Sciatic nerve (tissue), 2 donors: ENCODE results near the gene GPC3. TPM values are rescaled to one million over a fixed set of nuclear protein-coding genes. Genes with fewer than 3 reads are reported as not detected.
A peak's percentile ranks its signal among the peaks of the same experiment; 100 is the strongest.
"Not testable (repeated sequence)": the region's sequence is repeated elsewhere in the genome, so short reads cannot be mapped to it uniquely, and the experiment has no call there.

Source experiments
- ATAC-seq: fragments of 200-7000 bp; cut with Tn5 transposase; one replicate; pipeline ENCODE4 v1.9.1; 2020; ENCODE audit warnings: mild to moderate bottlenecking, moderate library complexity
- DNase-seq: peaks from one replicate; pipeline ENCODE4 v3.0.0-alpha.2; 2020; ENCODE audit warnings: low spot score
- intact Hi-C: fragments of 100-400 bp; cut with DNase I; formaldehyde crosslinking; loops from one replicate; pipeline ENCODE4 v1.14.2; 2022
- total RNA-seq: library from RNA; stranded (reverse); fragmentation: NEBNext Ultra II Directional; extraction: Animal tissue kit (Norgen Biotek cat#: 25700); gene quantifications from one replicate; pipeline ENCODE4 v1.2.1, GENCODE V29; 2021
- donor health status: DM: no; HTN: no; CAD: no.
- donor health status: DM: no; HTN: no; CAD: no.

GPC3 gene
- total RNA-seq, 1 donor from 2014 or later = 84.2 TPM

DNA sequence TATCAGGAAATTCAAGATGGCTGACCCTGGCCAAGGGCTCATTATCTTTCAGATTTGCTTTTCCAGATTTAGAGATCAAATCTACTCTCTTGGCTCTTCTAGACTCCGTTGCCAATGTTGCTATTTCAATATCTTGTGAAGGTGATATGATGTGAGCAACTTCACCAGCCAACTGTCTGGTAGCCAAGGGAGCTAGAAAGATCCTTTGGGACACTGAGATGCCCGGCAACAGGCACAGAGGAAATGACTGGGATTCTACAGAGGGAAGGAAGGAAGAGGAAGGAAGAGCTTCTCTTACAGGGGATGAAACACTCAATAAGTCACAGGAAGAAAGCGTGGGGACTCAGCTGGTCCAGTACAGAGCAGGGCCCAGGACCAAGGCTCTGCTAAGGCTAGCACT, 448.3 kb downstream of the GPC3 start:
- DNase-seq = no peak
- intact Hi-C loops = no loop called here
- ATAC-seq = no peak

DNA sequence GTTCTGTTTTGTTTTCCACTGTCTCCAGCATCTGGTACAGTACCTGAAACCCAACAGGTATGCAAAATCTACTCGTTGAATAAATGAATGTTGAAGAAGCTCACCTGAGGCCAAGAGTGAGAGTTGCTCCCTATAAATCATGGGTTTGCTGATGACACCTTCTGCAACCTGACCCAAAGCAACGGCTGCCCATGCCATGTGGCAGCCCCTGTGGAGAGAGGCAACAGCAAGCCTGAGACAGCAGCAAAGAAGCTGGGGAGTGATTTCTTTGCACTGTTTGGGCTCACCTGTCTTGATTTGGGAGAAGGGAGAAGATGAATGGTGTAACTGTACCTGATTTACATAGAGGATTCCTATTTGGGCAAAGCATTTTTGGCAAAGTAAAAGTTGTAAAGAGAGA, 450.3 kb downstream of the GPC3 start:
- intact Hi-C loops = no loop called here
- DNase-seq (no peak), ATAC-seq (no peak)

DNA sequence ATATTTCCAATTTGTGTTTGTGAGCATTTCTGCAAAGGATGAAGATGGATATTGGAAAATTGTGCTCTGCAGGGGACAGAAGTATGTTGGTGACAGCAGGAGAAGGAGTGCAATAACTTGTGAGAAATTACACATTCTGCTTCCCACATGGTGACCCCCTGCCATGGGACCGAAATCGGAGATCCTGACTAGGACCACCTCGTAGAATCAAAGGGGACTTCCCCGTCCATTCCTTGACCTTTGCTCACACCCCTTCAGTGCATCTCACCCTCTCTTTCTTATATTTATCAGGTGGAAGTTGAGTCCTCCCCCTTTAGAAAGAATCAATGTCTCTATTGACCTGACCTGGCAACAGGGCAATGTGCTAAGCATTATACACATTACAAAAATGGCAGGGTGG, 451.2 kb downstream of the GPC3 start:
- intact Hi-C loops = no loop called here
- DNase-seq = no peak
- ATAC-seq = no peak

DNA sequence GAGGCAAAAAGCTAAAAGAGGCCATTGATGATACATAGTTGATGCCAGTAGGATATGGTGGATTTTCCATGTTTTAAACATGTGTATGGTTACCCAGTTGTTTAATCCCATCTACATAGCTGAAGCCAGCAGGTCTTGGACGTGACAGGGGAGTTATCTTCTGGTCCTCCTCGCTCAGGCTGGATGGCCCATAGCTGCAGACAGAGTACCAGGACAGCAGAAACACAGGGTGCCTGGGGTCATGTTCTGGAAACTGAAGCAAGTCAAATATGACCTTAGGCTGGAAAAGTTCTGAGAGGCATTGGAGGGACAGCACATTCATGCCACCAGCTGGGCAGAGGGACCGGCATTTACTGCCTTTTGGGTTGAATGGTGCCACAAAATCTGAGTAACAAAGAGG, 452.1 kb downstream of the GPC3 start:
- intact Hi-C loops = no loop called here
- no peak for DNase-seq
- no peak for ATAC-seq

DNA sequence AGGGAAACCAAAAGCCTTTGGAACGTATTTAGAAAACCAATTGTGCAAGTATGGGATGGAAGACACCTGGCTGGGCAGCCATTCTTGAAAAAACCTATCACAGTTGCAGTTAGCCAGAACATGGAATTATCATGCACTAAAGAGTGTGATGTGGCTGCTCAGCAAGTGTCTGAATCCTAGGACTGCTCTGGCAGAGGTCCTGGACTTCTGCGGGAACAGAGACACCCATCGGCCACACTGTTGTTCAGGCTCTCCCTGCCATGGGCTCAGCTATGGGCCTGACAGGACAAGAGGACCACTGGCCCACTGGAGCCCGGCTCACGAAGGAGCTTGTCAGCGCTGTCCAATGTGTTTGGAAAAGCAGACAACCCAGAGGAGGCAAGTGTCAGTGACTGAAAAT, 454.4 kb downstream of the GPC3 start:
- ATAC-seq (no peak), DNase-seq (no peak)
- intact Hi-C loops = no loop called here

DNA sequence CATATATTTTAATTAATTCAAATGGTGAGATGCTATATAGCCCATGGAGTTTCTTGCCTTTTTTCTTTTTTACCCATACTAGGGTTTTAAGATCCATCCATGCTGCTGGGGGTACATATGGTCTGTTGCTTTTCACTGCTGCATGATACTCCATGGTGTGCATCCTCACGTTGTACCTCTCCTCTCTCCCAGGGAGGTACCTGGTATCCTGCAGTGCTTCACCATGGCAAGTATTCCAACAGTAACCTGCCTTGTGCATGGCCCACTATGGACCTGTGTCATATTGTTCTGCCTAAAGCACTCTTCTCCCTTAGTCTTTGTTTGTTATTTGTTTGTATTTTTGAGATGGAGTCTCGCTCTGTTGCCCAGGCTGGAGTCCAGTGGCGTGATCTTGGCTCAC, 455.8 kb downstream of the GPC3 start:
- DNase-seq = no peak
- intact Hi-C loops = no loop called here
- ATAC-seq = no peak

DNA sequence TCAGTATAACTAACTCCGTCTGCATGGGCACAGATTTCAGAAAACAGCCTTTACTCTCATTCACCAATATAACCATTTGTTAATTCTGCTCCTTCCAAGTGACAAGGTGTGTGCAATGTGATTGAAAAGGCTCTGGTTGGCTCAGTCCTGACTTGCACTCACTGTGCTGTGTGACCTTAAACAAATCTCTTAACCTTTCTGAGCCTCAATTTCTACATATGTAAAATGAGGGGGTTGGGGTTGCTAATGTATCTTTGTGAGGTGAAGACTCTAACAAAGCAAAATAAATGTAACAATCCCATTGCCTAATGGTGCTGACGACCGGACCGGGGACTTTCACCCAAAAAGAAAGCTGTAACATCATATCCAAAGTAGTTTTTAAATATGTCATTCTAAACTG, 457.6 kb downstream of the GPC3 start:
- no peak for ATAC-seq
- intact Hi-C loops = no loop called here
- no peak for DNase-seq

DNA sequence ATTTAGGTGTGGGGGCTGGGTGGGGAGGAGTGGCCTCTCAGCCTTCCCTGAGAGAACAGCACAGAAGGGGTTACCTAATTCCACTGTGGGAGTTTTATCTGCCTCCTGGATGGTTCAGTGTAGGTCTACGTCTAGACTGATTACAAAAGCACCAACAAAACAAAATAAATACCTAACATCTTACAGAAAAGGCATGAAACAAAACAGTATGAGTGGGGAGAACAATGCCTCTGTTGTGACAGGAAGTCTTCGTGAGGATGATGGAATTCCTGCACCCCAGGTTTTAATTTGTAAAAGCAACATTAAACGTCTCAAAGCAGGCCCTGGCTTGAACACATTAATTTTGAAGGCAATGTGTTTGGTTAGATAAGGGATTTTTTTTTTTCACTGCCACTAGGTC, 458.0 kb downstream of the GPC3 start:
- ATAC-seq = no peak
- no peak for DNase-seq
- intact Hi-C loops = no loop called here

DNA sequence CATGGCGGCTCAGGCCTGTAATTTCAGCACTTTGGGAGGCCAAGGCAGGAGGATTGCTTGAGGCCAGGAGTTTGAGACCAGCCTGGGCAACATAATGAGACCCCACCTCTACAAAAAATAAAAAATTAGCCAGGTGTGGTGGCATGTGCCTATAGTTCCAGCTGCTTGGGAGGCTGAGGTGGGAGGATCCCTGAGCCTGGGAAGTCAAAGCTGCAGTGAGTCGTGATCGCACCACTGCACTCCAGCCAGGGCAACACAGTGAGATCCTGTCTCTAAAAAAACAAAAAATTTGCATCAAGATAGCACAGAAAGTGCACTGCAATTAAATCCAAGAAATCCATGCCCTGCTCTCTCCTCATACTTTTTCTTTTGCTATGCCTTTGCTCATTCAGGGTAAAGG, 458.6 kb downstream of the GPC3 start:
- ATAC-seq, DNase-seq, intact Hi-C loops: not testable (repeated sequence)

DNA sequence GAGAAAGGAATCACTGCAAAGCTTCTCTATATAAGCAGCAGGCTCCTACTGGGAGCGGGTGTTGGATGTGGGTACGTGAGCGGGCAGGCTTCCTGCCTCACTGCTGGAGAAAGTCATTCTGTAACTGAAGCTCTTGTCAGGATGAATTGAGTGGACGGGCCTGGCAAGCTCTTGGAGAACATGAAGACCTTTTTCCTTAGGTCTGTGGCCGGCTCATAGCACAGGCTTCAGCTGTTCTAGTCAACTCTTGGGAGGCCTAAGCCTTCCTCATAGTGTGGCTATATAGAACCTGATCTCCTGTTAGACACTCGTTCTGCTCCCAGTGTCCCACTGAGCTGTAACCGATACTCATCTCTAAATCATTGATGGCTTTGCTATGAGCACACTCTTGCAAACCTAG, 461.9 kb downstream of the GPC3 start:
- ATAC-seq (no peak), DNase-seq (no peak)
- intact Hi-C loops = no loop called here

DNA sequence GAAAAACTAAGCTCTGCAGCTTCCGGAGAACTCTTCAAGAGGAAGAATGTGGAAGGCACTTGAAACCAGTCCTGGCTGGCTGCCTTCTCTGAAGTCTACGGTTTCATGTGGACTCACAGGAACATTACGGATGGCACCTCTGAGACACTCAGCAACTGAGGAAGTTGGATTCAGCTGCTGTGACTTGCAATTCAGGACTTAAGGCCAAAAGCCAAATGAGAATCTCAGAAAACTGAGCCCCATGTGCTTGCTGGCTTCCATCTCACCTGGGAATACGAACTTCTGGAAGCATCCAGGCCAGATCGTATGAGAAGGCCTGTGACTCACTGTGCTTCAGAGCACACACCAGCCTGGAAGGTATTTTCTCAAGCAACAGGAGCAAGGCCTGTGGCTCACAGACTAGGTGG, 462.3 kb downstream of the GPC3 start:
- peak; percentile 79 for ATAC-seq

DNA sequence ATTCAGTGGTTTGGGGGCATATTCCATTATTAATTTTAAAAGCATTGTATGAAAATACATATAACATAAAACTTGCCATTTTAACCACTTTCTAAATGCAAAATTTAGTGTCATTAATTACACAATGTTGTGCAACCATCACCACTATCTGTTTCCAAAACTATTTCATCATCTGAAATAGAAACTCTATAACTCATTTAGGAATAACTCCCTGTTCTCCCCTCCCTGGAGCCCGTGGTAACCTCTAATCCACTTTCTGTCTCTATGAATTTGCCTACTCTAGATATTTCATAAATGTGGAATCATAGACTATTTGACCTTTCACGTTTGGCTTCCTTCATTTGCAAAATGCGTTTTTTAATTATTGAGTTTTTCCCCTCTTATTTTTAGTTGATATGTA, 468.7 kb downstream of the GPC3 start:
- ATAC-seq = peak; percentile 75

More for the DNA sequence above, 462.3 kb downstream of the GPC3 start:
- DNase-seq = peak; percentile 61
- intact Hi-C loops = no loop called here

DNA sequence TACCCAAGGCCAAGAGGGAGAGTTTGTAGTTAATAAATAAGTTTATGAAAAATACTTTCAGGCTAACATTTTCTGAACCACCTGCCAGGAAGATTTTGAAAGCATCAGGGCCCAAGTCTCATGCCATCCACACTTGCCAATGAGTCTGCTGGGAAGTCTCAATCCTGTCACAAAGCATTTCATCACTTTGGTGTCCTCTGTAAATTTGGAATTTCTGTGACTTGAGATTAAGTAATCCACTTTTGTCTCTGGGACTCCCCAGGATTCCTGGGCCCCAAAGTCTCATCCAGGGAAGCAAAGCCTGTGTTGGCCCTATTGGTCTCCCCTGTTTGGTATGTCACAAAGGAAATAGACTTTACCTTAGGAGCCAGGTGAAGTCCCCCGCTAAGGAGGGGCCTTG, 470.9 kb downstream of the GPC3 start:
- ATAC-seq = no peak
- intact Hi-C loops = no loop called here
- DNase-seq = no peak

More for the DNA sequence above, 468.7 kb downstream of the GPC3 start:
- intact Hi-C loops = no loop called here
- DNase-seq = no peak

DNA sequence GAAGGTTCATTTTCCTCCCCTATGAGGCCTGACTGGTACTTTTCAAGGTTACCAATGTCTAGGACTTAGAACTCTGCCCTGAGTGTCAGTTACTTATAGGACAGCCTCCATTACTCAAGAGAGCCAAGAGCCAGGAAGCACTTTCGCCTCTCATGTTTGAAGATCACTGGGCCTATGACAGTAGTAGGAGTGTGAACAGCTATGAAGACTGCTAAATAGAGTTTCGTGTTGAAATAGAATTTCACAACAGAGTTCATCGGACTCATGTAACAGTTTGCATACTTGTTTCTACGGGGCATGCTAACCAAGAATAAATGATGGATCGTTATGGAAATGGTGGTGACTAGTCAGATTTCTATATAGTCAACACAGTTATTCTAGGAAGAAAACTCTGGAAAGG, 472.3 kb downstream of the GPC3 start:
- peak; percentile 17 for ATAC-seq
- intact Hi-C loops = no loop called here
- no peak for DNase-seq

DNA sequence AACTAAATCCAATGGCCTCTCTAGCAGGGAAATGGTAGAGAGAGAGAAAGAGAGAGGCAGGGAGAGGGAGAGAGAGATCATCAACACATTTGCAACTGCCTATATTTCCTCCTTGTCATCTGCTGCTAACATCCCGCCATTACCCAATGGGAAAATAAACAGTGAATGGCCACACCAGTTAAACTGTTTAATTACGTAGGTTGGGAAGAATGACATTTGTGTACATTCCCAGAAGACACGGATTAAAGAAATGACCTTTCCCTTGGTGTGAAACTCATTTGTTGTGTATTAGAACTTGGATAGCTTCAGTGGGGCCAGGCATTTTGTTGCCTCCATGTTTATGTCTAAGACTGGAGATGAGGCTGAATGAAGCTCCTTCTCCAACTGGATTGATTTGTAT, 474.4 kb downstream of the GPC3 start:
- DNase-seq (no peak), ATAC-seq (no peak)
- intact Hi-C loops = no loop called here

DNA sequence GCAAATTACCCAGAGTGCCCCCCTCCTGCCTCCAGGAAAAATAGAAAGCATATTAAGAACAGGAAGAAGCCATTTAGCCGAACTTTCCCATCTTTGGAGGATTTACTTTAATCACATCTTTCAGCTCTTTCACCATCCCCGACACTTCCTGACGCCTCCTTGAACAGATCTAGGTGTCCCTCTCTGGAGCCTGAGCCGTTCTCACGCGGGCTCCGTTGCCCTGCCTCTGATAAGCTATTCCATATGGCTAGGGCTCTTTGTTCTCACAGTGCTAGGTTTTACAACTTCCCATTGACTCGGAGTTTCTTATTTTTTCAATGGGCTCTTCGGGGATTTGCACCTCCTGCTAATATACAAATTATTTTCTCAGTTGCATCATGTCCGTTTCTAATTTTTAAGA, 488.0 kb downstream of the GPC3 start:
- ATAC-seq (no peak), DNase-seq (no peak)
- intact Hi-C loops = no loop called here

DNA sequence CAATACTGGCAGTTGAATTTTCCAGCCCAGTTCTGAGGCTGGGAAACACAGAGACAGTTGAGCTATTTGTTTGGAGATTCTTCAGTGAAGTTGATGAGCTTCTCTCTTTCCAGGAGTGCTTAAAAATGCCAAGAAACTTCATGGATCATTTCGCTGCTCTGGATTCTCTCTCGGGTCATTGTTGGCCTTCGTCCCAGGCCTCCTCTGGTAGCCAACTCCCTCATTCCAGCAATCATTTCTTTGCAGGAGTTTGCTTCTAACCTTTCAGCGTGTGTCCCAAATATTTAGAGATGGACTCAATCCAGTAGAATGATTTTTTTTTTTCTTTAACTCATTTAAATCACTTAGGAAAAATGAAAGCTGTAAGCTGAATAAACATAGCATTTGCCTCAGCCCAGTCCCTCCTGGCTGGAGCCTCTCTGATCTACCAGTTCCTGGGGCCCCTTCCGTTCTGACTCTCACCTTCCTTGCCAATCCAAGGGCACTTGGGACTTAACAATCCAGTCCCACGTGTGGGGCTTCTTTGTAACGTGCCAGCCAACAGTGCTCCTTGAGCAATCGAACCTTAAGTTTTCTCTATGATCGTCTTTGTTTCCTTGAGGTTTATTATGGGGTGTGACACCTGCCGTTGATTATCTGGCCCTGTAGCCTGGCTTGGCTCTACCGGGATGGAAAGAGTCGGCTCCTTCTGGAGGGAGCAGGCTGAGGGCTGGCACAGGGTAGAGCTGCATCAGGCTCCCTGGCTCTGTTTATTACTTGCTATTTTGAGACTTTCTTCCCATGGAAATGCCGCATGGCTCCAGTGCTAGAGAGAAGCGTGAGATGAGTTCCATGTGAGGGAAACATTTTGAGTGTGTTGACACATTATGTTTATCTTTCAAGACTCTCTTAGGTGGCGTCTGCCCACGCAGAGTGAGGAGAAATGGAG, 489.7 kb downstream of the GPC3 start:
- DNase-seq (peak; percentile 86), ATAC-seq (peak; percentile 91)
- intact Hi-C loops = no loop called here

DNA sequence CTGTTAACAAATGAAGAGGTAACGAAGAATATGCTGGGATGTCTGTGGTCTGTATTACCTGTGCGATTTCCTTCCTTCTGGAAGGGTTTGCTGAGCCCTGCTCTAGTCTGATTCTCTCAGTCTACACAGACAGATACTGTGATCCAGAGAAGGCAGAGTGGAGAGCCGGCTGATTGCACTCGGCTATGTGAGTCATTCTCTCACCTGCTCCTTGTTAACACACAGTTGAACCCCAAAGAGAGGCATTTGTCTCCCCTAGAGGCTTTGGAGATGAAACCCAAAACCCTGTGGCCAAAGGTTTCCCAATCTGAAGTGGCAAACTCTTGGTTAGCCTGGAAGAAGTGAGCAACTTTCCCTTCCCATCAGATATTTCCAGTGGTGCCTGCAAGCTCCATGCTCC, 492.0 kb downstream of the GPC3 start:
- DNase-seq (no peak), ATAC-seq (no peak)
- intact Hi-C loops = no loop called here

DNA sequence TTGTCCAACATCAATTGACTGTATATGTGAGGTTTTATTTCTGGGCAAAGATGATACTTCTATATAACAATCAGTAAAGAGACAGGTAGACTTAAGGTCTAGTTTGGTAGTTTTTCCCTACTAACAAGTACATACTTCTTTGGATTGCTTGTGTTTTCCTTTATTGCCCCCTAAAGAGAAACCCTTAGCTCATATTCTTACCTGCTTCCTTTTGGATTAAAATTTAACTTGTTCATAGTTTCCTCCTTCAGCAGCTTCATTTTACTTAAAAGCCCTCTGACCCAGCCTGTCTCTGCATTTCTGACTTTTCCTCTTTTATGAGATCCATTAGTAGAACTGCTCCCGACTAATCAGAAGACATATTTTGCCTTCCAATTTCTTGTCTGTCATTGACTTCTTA, 494.4 kb downstream of the GPC3 start:
- intact Hi-C loops = no loop called here
- DNase-seq = no peak
- ATAC-seq = no peak
